Caco-2 (cell line): ENCODE data around the gene MED29. TPM values are rescaled to one million over a fixed set of nuclear protein-coding genes. Genes with fewer than 3 reads are reported as not detected.
A peak's percentile ranks its signal among the peaks of the same experiment; 100 is the strongest.

Experiments used
- BruUV-seq: library from RNA; stranded (reverse); fragments of 400-500 nt; replicated peaks from 2 replicates; lab custom pipeline; 2021; lab: Mats Ljungman, UMichigan
- CTCF ChIA-PET: fragments of 300-600 bp; sonication (Branson Sonifier 250); formaldehyde crosslinking; loops from one replicate; lab custom pipeline; 2022; ENCODE audit warnings: antibody characterized with exemption; lab: Charles Lee
- POLR2A ChIA-PET: fragments of 300-600 bp; sonication (Branson Sonifier 250); formaldehyde crosslinking; loops from one replicate; lab custom pipeline; 2022; ENCODE audit warnings: antibody characterized with exemption; lab: Charles Lee
- DNase-seq, 2 experiments: peaks; one replicate each; pipeline versions ENCODE4 v3.0.0 to v3.0.0-alpha.2; 2020 to 2022
- H3K27me3 ChIP-seq: replicated peaks from 2 replicates; pipeline ENCODE4 v1.6.0; 2011; ENCODE audit warnings: low read length; ENCODE audit not compliant: control insufficient read depth, insufficient read depth
- H3K36me3 ChIP-seq: 2 replicates; pipeline ENCODE4 v1.5.1; 2011; ENCODE audit warnings: low read length; ENCODE audit not compliant: control insufficient read depth, insufficient read depth
- H3K4me1 ChIP-seq: fragments of 250-450 bp; sonication (Bioruptor Pico); 2 replicates; pipeline ENCODE4 v1.5.1; 2020; ENCODE audit warnings: mild to moderate bottlenecking
- H3K4me3 ChIP-seq: 2 replicates; pipeline ENCODE4 v1.5.1; 2011; ENCODE audit warnings: low read depth, mild to moderate bottlenecking, control low read depth, low read length
- H3K9me3 ChIP-seq: fragments of 250-450 bp; sonication (Bioruptor Pico); 2 replicates; pipeline ENCODE4 v1.5.1; 2020; ENCODE audit warnings: mild to moderate bottlenecking, moderate library complexity
- H3K27ac Mint-ChIP-seq: one replicate; pipeline ENCODE4 v1.8.0; 2022; ENCODE audit warnings: mixed read lengths; ENCODE audit not compliant: unreplicated experiment
- H3K27me3 Mint-ChIP-seq: one replicate; pipeline ENCODE4 v1.8.0; 2022; ENCODE audit warnings: mixed read lengths; ENCODE audit not compliant: insufficient read depth, unreplicated experiment
- H3K36me3 Mint-ChIP-seq: one replicate; pipeline ENCODE4 v1.8.0; 2022; ENCODE audit warnings: mild to moderate bottlenecking, mixed read lengths; ENCODE audit not compliant: insufficient read depth, unreplicated experiment
- H3K4me1 Mint-ChIP-seq: one replicate; pipeline ENCODE4 v1.8.0; 2022; ENCODE audit warnings: low read depth, mixed read lengths; ENCODE audit not compliant: unreplicated experiment
- H3K4me3 Mint-ChIP-seq: one replicate; pipeline ENCODE4 v1.8.0; 2022; ENCODE audit warnings: mild to moderate bottlenecking, moderate library complexity, mixed read lengths; ENCODE audit not compliant: unreplicated experiment
- H3K9me3 Mint-ChIP-seq: one replicate; pipeline ENCODE4 v1.8.0; 2022; ENCODE audit warnings: mixed read lengths; ENCODE audit not compliant: unreplicated experiment
- CTCF ChIP-seq, 2 experiments: fragments of 200-600 bp in 1 of 2; IDR thresholded peaks; 1 replicate in 1 of 2; 2 replicates in 1 of 2; pipeline versions ENCODE4 v1.5.1 to v1.8.0; 2011 to 2022; ENCODE audit warnings: antibody characterized with exemption in 1 of 2, control low read depth in 1 of 2, inconsistent platforms in 1 of 2, low read depth in 1 of 2, low read length in 1 of 2, mild to moderate bottlenecking in 1 of 2, moderate library complexity in 1 of 2; ENCODE audit not compliant: insufficient read depth in 1 of 2, severe bottlenecking in 1 of 2, unreplicated experiment in 1 of 2
- intact Hi-C: fragments of 100-400 bp; cut with micrococcal nuclease; formaldehyde crosslinking; loops from one replicate; pipeline ENCODE4 v1.10.0; 2022; ENCODE audit not compliant: unreplicated experiment
- total RNA-seq: library from RNA; stranded (reverse); gene quantifications from 2 replicates; pipeline ENCODE4 v1.2.3, GENCODE V29; 2022

Gene MED29
- total RNA-seq, 1 experiment from 2014 or later: 50.8 TPM

GRCh38 chr19:39397360-39398296 lies 6.5 kb downstream of the MED29 start:
- peaks cover 34% of the 10 kb centered on the region for H3K4me1 Mint-ChIP-seq

GRCh38 chr19:39398297-39398864 lies 7.2 kb downstream of the MED29 start:
- Histone ChIP-seq H3K36me3 (no peaks in the 10 kb centered on the region; the same call in none of the 2 replicates), H3K9me3 (no peaks in the 10 kb centered on the region), H3K27me3 (no peaks in the 10 kb centered on the region), H3K4me3 (no peak overlapping the region), H3K4me1 (peaks cover 52% of the 10 kb centered on the region)
- CTCF ChIA-PET: interaction anchor here (0.6 to 2.9 kb wide), 12 partner anchors 10 to 845 kb away, joined by 3 to 52 read pairs (median 8); partner anchors contain the start of genes PLEKHG2, RPS16, SAMD4B and ZFP36
- Mint-ChIP-seq H3K27ac (peak overlapping the region; percentile 84), H3K36me3 (peaks cover 67% of the 10 kb centered on the region), H3K9me3 (no peaks in the 10 kb centered on the region), H3K4me3 (peak overlapping the region; percentile 49), H3K27me3 (no peaks in the 10 kb centered on the region), H3K4me1 (peaks cover 34% of the 10 kb centered on the region)
- POLR2A ChIA-PET: interaction anchor here (0.6 to 2.3 kb wide), 7 partner anchors 10 to 573 kb away, joined by 3 to 28 read pairs (median 11); partner anchors contain the start of genes PSMC4, RPS16, SAMD4B and ZFP36
- TF ChIP-seq CTCF (IDR thresholded peaks at IDR 0.05; ENCODE audit: insufficient read depth in 1 of 2, low read depth in 1 of 2, low read length in 1 of 2, severe bottlenecking in 1 of 2, unreplicated experiment in 1 of 2): no peak
- intact Hi-C loops: loop anchor here (5.0 kb wide), 1 partner anchor 271 kb away; the partner anchor contains the start of gene PAK4
- DNase-seq: peak; percentile 63 to 77
- BruUV-seq: TSS peak; percentile 33

More at GRCh38 chr19:39397360-39398296, 6.5 kb downstream of the MED29 start:
- H3K4me1 ChIP-seq: peaks cover 52% of the 10 kb centered on the region
- no peaks in the 10 kb centered on the region; the same call in none of the 2 replicates for H3K36me3 ChIP-seq
- H3K27me3 Mint-ChIP-seq: no peaks in the 10 kb centered on the region
- peak; percentile 94 to 95 for DNase-seq
- peak; percentile 98 for TF ChIP-seq CTCF (IDR thresholded peaks at IDR 0.05; ENCODE audit: insufficient read depth in 1 of 2, low read depth in 1 of 2, low read length in 1 of 2, severe bottlenecking in 1 of 2, unreplicated experiment in 1 of 2)
- no peaks in the 10 kb centered on the region for H3K9me3 ChIP-seq
- H3K4me3 Mint-ChIP-seq: peak overlapping the region; percentile 49
- no peaks in the 10 kb centered on the region for H3K27me3 ChIP-seq
- no peaks in the 10 kb centered on the region for H3K9me3 Mint-ChIP-seq
- POLR2A ChIA-PET: interaction anchor here (0.6 to 2.3 kb wide), 7 partner anchors 10 to 573 kb away, joined by 3 to 28 read pairs (median 11); partner anchors contain the start of genes PSMC4, RPS16, SAMD4B and ZFP36
- CTCF ChIA-PET: interaction anchor here (0.6 to 2.9 kb wide), 12 partner anchors 10 to 844 kb away, joined by 3 to 52 read pairs (median 8); partner anchors contain the start of genes PLEKHG2, RPS16, SAMD4B and ZFP36
- peaks cover 67% of the 10 kb centered on the region for H3K36me3 Mint-ChIP-seq
- H3K4me3 ChIP-seq: no peak overlapping the region
- BruUV-seq: no TSS peak
- intact Hi-C loops: loop anchor here (1.0 to 5.0 kb wide), 2 partner anchors 14 to 270 kb away; partner anchors contain the start of gene PAK4
- H3K27ac Mint-ChIP-seq: peak overlapping the region; percentile 84
